ENCODE data around the gene PMEPA1. TPM values are rescaled to one million over a fixed set of nuclear protein-coding genes. Genes with fewer than 3 reads are reported as not detected.

The PMEPA1 gene
- total and polyA plus RNA-seq, 10 of the 15 experiments (the other 5 are each of a cell fraction or from before 2014, with no cell fraction given) = 0.02 to 0.10 (median 0.04) TPM; not detected in 3

DNA sequence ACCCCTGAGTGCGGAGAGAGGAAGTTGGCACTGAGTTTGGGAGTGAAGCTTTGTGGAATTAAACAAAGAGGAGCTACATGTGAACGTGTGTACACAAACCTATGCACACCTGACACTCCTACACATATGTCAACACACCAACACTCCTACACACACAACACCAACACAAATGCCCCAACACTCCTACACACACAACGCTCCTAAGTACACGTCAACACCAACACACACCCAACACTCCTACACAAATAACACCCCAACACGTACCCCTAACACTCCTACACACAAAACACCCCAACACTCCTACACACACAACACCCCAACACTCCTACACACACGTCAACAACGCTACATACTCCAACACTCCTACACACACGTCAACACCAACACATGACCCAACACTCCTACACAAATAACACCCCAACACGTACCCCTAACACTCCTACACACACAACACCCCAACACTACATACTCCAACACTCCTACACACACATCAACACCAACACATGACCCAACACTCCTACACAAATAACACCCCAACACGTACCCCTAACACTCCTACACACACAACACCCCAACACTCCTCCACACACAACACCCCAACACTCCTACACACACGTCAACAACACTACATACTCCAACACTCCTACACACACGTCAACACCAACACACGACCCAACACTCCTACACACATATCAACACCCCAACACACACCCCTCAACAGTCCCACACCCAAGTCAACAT lies 49.5 kb downstream of the PMEPA1 start (continued):
- TF ChIP-seq, protein P1, sequence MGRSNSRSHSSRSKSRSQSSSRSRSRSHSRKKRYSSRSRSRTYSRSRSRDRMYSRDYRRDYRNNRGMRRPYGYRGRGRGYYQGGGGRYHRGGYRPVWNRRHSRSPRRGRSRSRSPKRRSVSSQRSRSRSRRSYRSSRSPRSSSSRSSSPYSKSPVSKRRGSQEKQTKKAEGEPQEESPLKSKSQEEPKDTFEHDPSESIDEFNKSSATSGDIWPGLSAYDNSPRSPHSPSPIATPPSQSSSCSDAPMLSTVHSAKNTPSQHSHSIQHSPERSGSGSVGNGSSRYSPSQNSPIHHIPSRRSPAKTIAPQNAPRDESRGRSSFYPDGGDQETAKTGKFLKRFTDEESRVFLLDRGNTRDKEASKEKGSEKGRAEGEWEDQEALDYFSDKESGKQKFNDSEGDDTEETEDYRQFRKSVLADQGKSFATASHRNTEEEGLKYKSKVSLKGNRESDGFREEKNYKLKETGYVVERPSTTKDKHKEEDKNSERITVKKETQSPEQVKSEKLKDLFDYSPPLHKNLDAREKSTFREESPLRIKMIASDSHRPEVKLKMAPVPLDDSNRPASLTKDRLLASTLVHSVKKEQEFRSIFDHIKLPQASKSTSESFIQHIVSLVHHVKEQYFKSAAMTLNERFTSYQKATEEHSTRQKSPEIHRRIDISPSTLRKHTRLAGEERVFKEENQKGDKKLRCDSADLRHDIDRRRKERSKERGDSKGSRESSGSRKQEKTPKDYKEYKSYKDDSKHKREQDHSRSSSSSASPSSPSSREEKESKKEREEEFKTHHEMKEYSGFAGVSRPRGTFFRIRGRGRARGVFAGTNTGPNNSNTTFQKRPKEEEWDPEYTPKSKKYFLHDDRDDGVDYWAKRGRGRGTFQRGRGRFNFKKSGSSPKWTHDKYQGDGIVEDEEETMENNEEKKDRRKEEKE (IDR thresholded peaks at IDR 0.05) = no peak
- TF ChIP-seq, protein P2, sequence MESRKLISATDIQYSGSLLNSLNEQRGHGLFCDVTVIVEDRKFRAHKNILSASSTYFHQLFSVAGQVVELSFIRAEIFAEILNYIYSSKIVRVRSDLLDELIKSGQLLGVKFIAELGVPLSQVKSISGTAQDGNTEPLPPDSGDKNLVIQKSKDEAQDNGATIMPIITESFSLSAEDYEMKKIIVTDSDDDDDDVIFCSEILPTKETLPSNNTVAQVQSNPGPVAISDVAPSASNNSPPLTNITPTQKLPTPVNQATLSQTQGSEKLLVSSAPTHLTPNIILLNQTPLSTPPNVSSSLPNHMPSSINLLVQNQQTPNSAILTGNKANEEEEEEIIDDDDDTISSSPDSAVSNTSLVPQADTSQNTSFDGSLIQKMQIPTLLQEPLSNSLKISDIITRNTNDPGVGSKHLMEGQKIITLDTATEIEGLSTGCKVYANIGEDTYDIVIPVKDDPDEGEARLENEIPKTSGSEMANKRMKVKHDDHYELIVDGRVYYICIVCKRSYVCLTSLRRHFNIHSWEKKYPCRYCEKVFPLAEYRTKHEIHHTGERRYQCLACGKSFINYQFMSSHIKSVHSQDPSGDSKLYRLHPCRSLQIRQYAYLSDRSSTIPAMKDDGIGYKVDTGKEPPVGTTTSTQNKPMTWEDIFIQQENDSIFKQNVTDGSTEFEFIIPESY (IDR thresholded peaks at IDR 0.05) = no peak
- no peak for TF ChIP-seq TARDBP (IDR thresholded peaks at IDR 0.05; ENCODE audit: borderline replicate concordance)

DNA sequence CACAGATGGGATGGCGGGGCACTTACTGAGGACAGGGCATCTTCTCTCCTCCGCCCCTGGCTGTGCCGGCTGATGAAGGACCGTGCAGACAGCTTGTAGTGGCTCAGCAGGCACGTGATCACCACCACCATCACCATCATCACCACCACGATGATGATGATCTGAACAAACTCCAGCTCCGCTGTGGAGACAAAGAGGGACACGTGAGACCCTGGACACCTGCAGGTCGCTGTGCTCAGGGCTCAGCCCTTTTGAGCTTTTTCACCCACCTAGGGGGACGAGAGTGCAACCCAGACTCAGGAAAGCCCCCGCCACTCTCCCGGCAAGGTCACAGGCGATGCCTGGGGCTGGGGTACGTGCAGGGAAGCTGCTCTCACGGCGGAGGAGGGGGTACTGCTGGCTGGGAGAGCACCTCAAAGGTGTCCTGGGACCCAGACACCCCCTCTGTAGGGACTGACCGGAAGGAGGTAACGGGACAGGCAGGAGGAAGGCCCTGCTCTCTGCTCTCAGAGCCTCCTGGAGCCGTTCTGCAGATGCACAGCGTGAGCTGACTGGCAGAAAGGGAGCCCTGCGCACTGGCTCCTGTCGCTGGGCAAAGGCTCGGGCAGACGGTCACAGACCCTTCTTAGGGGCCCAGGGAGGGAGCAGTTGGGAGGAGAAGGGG lies 50.2 kb downstream of the PMEPA1 start:
- Histone ChIP-seq H3K27ac (ENCODE audit: control insufficient read depth, insufficient read depth) (no peak overlapping the region), H3K27me3 (replicated peaks in 1 of 2; ENCODE audit: control insufficient read depth in 2 of 2, insufficient read depth in 2 of 2, low read length in 1 of 2) (no peaks in the 10 kb centered on the region), H3K4me1 (ENCODE audit: control insufficient read depth, insufficient read depth, low read length) (no peaks in the 10 kb centered on the region), H3K79me2 (ENCODE audit: control insufficient read depth, insufficient read depth, low read length) (no peaks in the 10 kb centered on the region), H3K36me3 (ENCODE audit: control insufficient read depth in 2 of 2, insufficient read depth in 2 of 2, low read length in 1 of 2) (no peaks in the 10 kb centered on the region), H3K9me3 (replicated peaks; ENCODE audit: control insufficient read depth, insufficient read depth, low read length) (no peaks in the 10 kb centered on the region), H4K20me1 (ENCODE audit: control insufficient read depth, insufficient read depth) (no peaks in the 10 kb centered on the region), H3K4me2 (ENCODE audit: control insufficient read depth, insufficient read depth) (no peak overlapping the region), H3K9ac (ENCODE audit: control insufficient read depth, insufficient read depth, low read length) (no peak overlapping the region), H2AFZ (ENCODE audit: control insufficient read depth, low read depth, low read length) (no peak overlapping the region), H3K4me3 (no peak overlapping the region)
- ChIA-PET CTCF (interaction anchor here (0.6 kb wide), 1 partner anchor 22 kb away, joined by 4 read pairs; no protein-coding TSS in a partner anchor), POLR2A (no interaction called here), SMC1A (ENCODE audit: uncharacterized antibody, unreplicated experiment) (interaction anchor here (0.6 kb wide), 1 partner anchor 34 kb away, joined by 3 read pairs; no protein-coding TSS in a partner anchor), RAD21 (ENCODE audit: unreplicated experiment) (interaction anchor here (1.1 kb wide), 1 partner anchor 23 kb away, joined by 4 read pairs; no protein-coding TSS in a partner anchor)
- in situ Hi-C loops (cut with MboI) (loop anchor here (5.0 kb wide), 1 partner anchor 523 kb away; no protein-coding TSS in a partner anchor), intact Hi-C loops (cut with micrococcal nuclease; ENCODE audit: unreplicated experiment) (no loop called here)
- no peak for ATAC-seq
- TF ChIP-seq, protein P3, sequence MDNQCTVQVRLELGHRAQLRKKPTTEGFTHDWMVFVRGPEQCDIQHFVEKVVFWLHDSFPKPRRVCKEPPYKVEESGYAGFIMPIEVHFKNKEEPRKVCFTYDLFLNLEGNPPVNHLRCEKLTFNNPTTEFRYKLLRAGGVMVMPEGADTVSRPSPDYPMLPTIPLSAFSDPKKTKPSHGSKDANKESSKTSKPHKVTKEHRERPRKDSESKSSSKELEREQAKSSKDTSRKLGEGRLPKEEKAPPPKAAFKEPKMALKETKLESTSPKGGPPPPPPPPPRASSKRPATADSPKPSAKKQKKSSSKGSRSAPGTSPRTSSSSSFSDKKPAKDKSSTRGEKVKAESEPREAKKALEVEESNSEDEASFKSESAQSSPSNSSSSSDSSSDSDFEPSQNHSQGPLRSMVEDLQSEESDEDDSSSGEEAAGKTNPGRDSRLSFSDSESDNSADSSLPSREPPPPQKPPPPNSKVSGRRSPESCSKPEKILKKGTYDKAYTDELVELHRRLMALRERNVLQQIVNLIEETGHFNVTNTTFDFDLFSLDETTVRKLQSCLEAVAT (IDR thresholded peaks at IDR 0.05) = no peak
- peak in 1 of 2 experiments; percentile 15; a peak in 1 of 4 replicates for TF ChIP-seq BHLHE40 (IDR thresholded peaks at IDR 0.05; ENCODE audit: borderline replicate concordance in 1 of 2, low read depth in 2 of 2, low read length in 1 of 2)
- no peak for FAIRE-seq
- WGBS (ENCODE audit: insufficient coverage, insufficient replicate concordance, low lambda C conversion rate, missing lambda C conversion rate) = 60% methylated on average over 24 of the region's 24 CpGs
- no peak for DNase-seq (ENCODE audit: low read depth, low spot score)
- BruUV-seq (replicated peaks) = no TSS peak
